ENCODE results near the gene ZNF646.

The ZNF646 gene

GRCh38 chr16:31118223-31119155 is 44.3 kb downstream of the ZNF646 start:
- Histone ChIP-seq H3K36me3 (ENCODE audit: control insufficient read depth, low read length) (peaks cover 42% of the 10 kb centered on the region), H3K4me1 (ENCODE audit: control insufficient read depth, low read length) (peaks cover 17% of the 10 kb centered on the region), H4K20me1 (ENCODE audit: control insufficient read depth, insufficient read depth, low read depth, low read length) (peaks cover 9% of the 10 kb centered on the region; the same call in 1 of the 2 replicates), H3K4me3 (ENCODE audit: low read length) (peak overlapping the region; percentile 77), H3K4me2 (ENCODE audit: low read length) (peak overlapping the region; percentile 78), H3F3A (ENCODE audit: control insufficient read depth, insufficient read depth) (peaks cover 4% of the 10 kb centered on the region), H3K79me2 (ENCODE audit: control insufficient read depth, low read length) (peaks cover 42% of the 10 kb centered on the region), H3K27ac (ENCODE audit: low read depth, low read length) (no peak overlapping the region), H3K9me2 (replicated peaks; ENCODE audit: control insufficient read depth, low read length) (no peaks in the 10 kb centered on the region), H3K27me3 (ENCODE audit: control insufficient read depth, low read length) (no peaks in the 10 kb centered on the region), H3K9me3 (ENCODE audit: control insufficient read depth, insufficient read depth, low read length) (no peaks in the 10 kb centered on the region)
- no peak for TF ChIP-seq CTCF (IDR thresholded peaks at IDR 0.05; ENCODE audit: low read depth, low read length, poor library complexity, severe bottlenecking)
- TF ChIP-seq EZH2phosphoT487 (IDR thresholded peaks at IDR 0.05; ENCODE audit: borderline replicate concordance, low read length) = no peak

- Histone ChIP-seq H3K9me2 (replicated peaks; ENCODE audit: control insufficient read depth, low read length) (no peaks in the 10 kb centered on the region), H3K4me3 (ENCODE audit: low read length) (no peak overlapping the region), H4K20me1 (ENCODE audit: control insufficient read depth, insufficient read depth, low read depth, low read length) (peaks cover 9% of the 10 kb centered on the region; the same call in 1 of the 2 replicates), H3K4me2 (ENCODE audit: low read length) (no peak overlapping the region), H3K9me3 (ENCODE audit: control insufficient read depth, insufficient read depth, low read length) (no peaks in the 10 kb centered on the region), H3K4me1 (ENCODE audit: control insufficient read depth, low read length) (peaks cover 14% of the 10 kb centered on the region), H3K79me2 (ENCODE audit: control insufficient read depth, low read length) (peaks cover 42% of the 10 kb centered on the region), H3K36me3 (ENCODE audit: control insufficient read depth, low read length) (peaks cover 44% of the 10 kb centered on the region), H3F3A (ENCODE audit: control insufficient read depth, insufficient read depth) (no peaks in the 10 kb centered on the region), H3K27me3 (ENCODE audit: control insufficient read depth, low read length) (no peaks in the 10 kb centered on the region), H3K27ac (ENCODE audit: low read depth, low read length) (no peak overlapping the region)
- no peak for TF ChIP-seq EZH2phosphoT487 (IDR thresholded peaks at IDR 0.05; ENCODE audit: borderline replicate concordance, low read length)
- no peak for TF ChIP-seq CTCF (IDR thresholded peaks at IDR 0.05; ENCODE audit: low read depth, low read length, poor library complexity, severe bottlenecking)
These were observed 45.9 kb downstream of the ZNF646 start for GRCh38 chr16:31120129-31120528.

- Histone ChIP-seq H3K4me2 (ENCODE audit: low read length) (no peak overlapping the region), H3K9me3 (ENCODE audit: control insufficient read depth, insufficient read depth, low read length) (no peaks in the 10 kb centered on the region), H3K79me2 (ENCODE audit: control insufficient read depth, low read length) (no peaks in the 10 kb centered on the region), H3K9me2 (replicated peaks; ENCODE audit: control insufficient read depth, low read length) (no peaks in the 10 kb centered on the region), H3K27ac (ENCODE audit: low read depth, low read length) (no peak overlapping the region), H3K4me3 (ENCODE audit: low read length) (no peak overlapping the region), H4K20me1 (ENCODE audit: control insufficient read depth, insufficient read depth, low read depth, low read length) (no peaks in the 10 kb centered on the region), H3F3A (ENCODE audit: control insufficient read depth, insufficient read depth) (no peaks in the 10 kb centered on the region), H3K27me3 (ENCODE audit: control insufficient read depth, low read length) (no peaks in the 10 kb centered on the region), H3K4me1 (ENCODE audit: control insufficient read depth, low read length) (no peaks in the 10 kb centered on the region), H3K36me3 (ENCODE audit: control insufficient read depth, low read length) (peaks cover 31% of the 10 kb centered on the region)
- TF ChIP-seq EZH2phosphoT487 (IDR thresholded peaks at IDR 0.05; ENCODE audit: borderline replicate concordance, low read length) = no peak
- no peak for TF ChIP-seq CTCF (IDR thresholded peaks at IDR 0.05; ENCODE audit: low read depth, low read length, poor library complexity, severe bottlenecking)
These were observed 51.6 kb downstream of the ZNF646 start for GRCh38 chr16:31125844-31126243.
